Erythroblast (primary cell): ENCODE data around the gene FDPS.

Experiments used
- GATA1 ChIP-seq: IDR thresholded peaks from 2 replicates; pipeline ENCODE4 v1.6.1; 2011; ENCODE audit warnings: low read depth, mild to moderate bottlenecking, control low read depth, low read length, moderate library complexity
- POLR2A ChIP-seq: IDR thresholded peaks from 2 replicates; pipeline ENCODE4 v1.6.1; 2011; ENCODE audit warnings: mild to moderate bottlenecking, low read length

- TF ChIP-seq GATA1 (no peak), POLR2A (no peak)
Observed at GRCh38 chr1:155304558-155305063, 4.1 kb upstream of the FDPS start.
